ENCODE measurements around the gene GALNS. TPM values are rescaled to one million over a fixed set of nuclear protein-coding genes. Genes with fewer than 3 reads are reported as not detected.

GALNS gene
- total and polyA plus RNA-seq, 2 of the 13 experiments (the other 11 are each of a cell fraction or from before 2014, with no cell fraction given): 9.2 to 9.8 TPM

DNA sequence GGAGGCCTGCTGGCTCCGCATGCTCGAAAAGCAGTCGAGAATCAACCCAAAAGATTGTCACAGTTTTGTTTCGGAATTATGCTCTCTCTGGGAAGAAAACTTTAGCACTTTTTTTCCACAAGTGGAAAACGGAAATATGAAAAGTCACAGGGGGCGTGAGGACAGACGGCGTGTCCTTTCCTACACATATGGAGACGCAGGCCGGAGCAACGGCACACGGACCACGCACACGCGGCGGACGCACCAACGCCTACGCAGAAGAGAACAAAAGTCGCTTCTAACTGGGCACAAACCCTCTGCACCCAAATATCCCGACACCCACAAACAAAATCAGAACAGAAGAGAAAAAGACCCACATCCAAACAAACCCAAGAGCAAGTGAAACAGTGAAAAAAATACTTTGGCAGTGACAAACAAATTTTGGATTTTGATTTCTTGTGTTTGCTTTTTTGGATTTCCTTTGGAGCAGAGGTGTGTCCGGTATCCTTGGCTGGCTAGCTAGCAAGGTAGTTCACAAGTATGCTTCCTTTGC lies 19.0 kb upstream of the GALNS start:
- H3K79me2 ChIP-seq (ENCODE audit: insufficient read depth, low read length): no peaks in the 10 kb centered on the region
- DNase-seq (ENCODE audit: low spot score): no peak
- H3K4me1 ChIP-seq (ENCODE audit: insufficient read depth, low read length): peaks cover 15% of the 10 kb centered on the region
- no peak overlapping the region for H2AFZ ChIP-seq (ENCODE audit: low read length)
- in situ Hi-C loops (cut with HindIII; ENCODE audit: extremely low pct_ligation_motif_present, low pct_unique_long_range_greater_than_20kb) (no loop called here), intact Hi-C loops (cut with micrococcal nuclease; ENCODE audit: unreplicated experiment) (no loop called here)
- H3K4me3 ChIP-seq (replicated peaks in 1 of 3; ENCODE audit: insufficient read depth in 1 of 3, low read depth in 2 of 3, low read length in 3 of 3): no peak overlapping the region
- H3K27me3 ChIP-seq (ENCODE audit: control insufficient read depth in 1 of 2, insufficient read depth in 2 of 2, low read length in 2 of 2): peaks cover 51 to 94% of the 10 kb centered on the region in 2 experiments
- no peaks in the 10 kb centered on the region for H3K9me3 ChIP-seq (ENCODE audit: low read length)
- WGBS (ENCODE audit: low lambda C conversion rate): 31% methylated on average over 22 of the region's 22 CpGs
- CTCF ChIA-PET (ENCODE audit: low intra/inter-chr PET ratio, low total read pairs): no interaction called here
- H3K4me2 ChIP-seq (ENCODE audit: low read depth, low read length): no peak overlapping the region
- BruUV-seq (replicated peaks): no TSS peak
- H3K9ac ChIP-seq (ENCODE audit: insufficient read depth, low read depth, low read length): no peak overlapping the region
- H3K36me3 ChIP-seq (replicated peaks in 1 of 2; ENCODE audit: control insufficient read depth in 1 of 2, insufficient read depth in 2 of 2, low read length in 2 of 2): no peaks in the 10 kb centered on the region
- FAIRE-seq: no peak
- H4K20me1 ChIP-seq (ENCODE audit: insufficient read depth, low read length): peaks cover 8% of the 10 kb centered on the region; the same call in 1 of the 2 replicates
- no peak overlapping the region for H3K27ac ChIP-seq (ENCODE audit: extremely low read length, insufficient read depth, low read length)
- POLR2A ChIA-PET: no interaction called here
- TF ChIP-seq EZH2 (conservative IDR thresholded peaks at IDR 0.05; ENCODE audit: low read depth, low read length): peak; percentile 88; the same call in 1 of the 2 replicates
- TF ChIP-seq, protein P1, sequence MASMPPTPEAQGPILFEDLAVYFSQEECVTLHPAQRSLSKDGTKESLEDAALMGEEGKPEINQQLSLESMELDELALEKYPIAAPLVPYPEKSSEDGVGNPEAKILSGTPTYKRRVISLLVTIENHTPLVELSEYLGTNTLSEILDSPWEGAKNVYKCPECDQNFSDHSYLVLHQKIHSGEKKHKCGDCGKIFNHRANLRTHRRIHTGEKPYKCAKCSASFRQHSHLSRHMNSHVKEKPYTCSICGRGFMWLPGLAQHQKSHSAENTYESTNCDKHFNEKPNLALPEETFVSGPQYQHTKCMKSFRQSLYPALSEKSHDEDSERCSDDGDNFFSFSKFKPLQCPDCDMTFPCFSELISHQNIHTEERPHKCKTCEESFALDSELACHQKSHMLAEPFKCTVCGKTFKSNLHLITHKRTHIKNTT (CRISPR knock-in tag; IDR thresholded peaks at IDR 0.05): no peak
- no peak for ATAC-seq

DNA sequence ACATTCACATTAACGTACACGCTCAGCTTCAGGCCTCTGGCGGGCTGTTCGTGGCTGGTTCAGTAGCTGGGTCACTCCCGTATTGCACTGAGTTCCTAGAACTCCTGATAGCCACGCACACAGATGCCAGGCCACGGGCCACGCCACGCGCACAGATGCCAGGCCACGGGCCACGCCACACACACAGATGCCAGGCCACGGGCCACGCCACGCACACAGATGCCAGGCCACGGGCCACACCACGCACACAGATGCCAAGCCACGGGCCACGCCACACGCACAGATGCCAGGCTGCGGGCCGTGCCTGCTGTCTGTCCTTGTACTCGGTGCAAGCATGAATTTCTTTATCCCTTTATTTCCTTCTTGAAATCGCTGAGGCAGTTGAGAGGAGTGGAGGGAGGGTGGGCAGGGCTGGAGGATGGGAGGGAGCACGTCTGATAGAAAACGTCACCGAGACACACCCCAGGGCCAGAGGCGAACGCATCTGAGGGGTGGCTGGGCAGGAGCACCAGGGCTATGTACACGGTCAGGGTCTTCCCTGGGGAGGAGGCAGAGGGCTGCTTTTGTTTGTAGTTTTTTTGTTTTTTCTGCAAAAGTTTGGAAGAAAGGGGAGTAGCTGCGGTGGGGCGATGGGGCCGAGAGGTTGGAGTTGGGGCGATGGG lies 18.3 kb upstream of the GALNS start:
- 55% methylated on average over 29 of the region's 34 CpGs for WGBS (ENCODE audit: low lambda C conversion rate)
- DNase-seq (ENCODE audit: low spot score) (no peak), FAIRE-seq (no peak), ATAC-seq (no peak)
- Histone ChIP-seq H3K4me3 (replicated peaks in 1 of 3; ENCODE audit: insufficient read depth in 1 of 3, low read depth in 2 of 3, low read length in 3 of 3) (no peak overlapping the region), H3K4me1 (ENCODE audit: insufficient read depth, low read length) (peaks cover 8% of the 10 kb centered on the region), H3K9me3 (ENCODE audit: low read length) (no peaks in the 10 kb centered on the region), H3K36me3 (replicated peaks in 1 of 2; ENCODE audit: control insufficient read depth in 1 of 2, insufficient read depth in 2 of 2, low read length in 2 of 2) (no peaks in the 10 kb centered on the region), H3K79me2 (ENCODE audit: insufficient read depth, low read length) (no peaks in the 10 kb centered on the region), H3K27ac (ENCODE audit: extremely low read length, insufficient read depth, low read length) (no peak overlapping the region), H3K9ac (ENCODE audit: insufficient read depth, low read depth, low read length) (no peak overlapping the region), H4K20me1 (ENCODE audit: insufficient read depth, low read length) (peaks cover 8% of the 10 kb centered on the region; the same call in 1 of the 2 replicates), H2AFZ (ENCODE audit: low read length) (no peak overlapping the region), H3K27me3 (ENCODE audit: control insufficient read depth in 1 of 2, insufficient read depth in 2 of 2, low read length in 2 of 2) (peaks cover 53 to 94% of the 10 kb centered on the region in 2 experiments), H3K4me2 (ENCODE audit: low read depth, low read length) (no peak overlapping the region)
- POLR2A ChIA-PET: no interaction called here
- intact Hi-C loops (cut with micrococcal nuclease; ENCODE audit: unreplicated experiment) (no loop called here), in situ Hi-C loops (cut with HindIII; ENCODE audit: extremely low pct_ligation_motif_present, low pct_unique_long_range_greater_than_20kb) (no loop called here)
- BruUV-seq (replicated peaks): no TSS peak
- CTCF ChIA-PET (ENCODE audit: low intra/inter-chr PET ratio, low total read pairs): no interaction called here
- TF ChIP-seq, protein P2, sequence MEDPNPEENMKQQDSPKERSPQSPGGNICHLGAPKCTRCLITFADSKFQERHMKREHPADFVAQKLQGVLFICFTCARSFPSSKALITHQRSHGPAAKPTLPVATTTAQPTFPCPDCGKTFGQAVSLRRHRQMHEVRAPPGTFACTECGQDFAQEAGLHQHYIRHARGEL (CRISPR knock-in tag; IDR thresholded peaks at IDR 0.05): no peak
- TF ChIP-seq ZNF34 (CRISPR knock-in tag; IDR thresholded peaks at IDR 0.05; ENCODE audit: borderline replicate concordance): no peak
- no peak for TF ChIP-seq TP53 (CRISPR knock-in tag; conservative IDR thresholded peaks at IDR 0.05)
- TF ChIP-seq, protein P3, sequence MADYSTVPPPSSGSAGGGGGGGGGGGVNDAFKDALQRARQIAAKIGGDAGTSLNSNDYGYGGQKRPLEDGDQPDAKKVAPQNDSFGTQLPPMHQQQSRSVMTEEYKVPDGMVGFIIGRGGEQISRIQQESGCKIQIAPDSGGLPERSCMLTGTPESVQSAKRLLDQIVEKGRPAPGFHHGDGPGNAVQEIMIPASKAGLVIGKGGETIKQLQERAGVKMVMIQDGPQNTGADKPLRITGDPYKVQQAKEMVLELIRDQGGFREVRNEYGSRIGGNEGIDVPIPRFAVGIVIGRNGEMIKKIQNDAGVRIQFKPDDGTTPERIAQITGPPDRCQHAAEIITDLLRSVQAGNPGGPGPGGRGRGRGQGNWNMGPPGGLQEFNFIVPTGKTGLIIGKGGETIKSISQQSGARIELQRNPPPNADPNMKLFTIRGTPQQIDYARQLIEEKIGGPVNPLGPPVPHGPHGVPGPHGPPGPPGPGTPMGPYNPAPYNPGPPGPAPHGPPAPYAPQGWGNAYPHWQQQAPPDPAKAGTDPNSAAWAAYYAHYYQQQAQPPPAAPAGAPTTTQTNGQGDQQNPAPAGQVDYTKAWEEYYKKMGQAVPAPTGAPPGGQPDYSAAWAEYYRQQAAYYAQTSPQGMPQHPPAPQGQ (CRISPR knock-in tag; IDR thresholded peaks at IDR 0.05; ENCODE audit: borderline replicate concordance): no peak
- TF ChIP-seq HNRNPL (IDR thresholded peaks at IDR 0.05; ENCODE audit: low read depth, low read length): peak; percentile 82
- peak; percentile 4 for TF ChIP-seq HNRNPLL (IDR thresholded peaks at IDR 0.05; ENCODE audit: low read depth, low read length, poor library complexity, severe bottlenecking)
- no peak for TF ChIP-seq ZNF446 (CRISPR knock-in tag; IDR thresholded peaks at IDR 0.05)
- TF ChIP-seq, protein P4, sequence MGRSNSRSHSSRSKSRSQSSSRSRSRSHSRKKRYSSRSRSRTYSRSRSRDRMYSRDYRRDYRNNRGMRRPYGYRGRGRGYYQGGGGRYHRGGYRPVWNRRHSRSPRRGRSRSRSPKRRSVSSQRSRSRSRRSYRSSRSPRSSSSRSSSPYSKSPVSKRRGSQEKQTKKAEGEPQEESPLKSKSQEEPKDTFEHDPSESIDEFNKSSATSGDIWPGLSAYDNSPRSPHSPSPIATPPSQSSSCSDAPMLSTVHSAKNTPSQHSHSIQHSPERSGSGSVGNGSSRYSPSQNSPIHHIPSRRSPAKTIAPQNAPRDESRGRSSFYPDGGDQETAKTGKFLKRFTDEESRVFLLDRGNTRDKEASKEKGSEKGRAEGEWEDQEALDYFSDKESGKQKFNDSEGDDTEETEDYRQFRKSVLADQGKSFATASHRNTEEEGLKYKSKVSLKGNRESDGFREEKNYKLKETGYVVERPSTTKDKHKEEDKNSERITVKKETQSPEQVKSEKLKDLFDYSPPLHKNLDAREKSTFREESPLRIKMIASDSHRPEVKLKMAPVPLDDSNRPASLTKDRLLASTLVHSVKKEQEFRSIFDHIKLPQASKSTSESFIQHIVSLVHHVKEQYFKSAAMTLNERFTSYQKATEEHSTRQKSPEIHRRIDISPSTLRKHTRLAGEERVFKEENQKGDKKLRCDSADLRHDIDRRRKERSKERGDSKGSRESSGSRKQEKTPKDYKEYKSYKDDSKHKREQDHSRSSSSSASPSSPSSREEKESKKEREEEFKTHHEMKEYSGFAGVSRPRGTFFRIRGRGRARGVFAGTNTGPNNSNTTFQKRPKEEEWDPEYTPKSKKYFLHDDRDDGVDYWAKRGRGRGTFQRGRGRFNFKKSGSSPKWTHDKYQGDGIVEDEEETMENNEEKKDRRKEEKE (IDR thresholded peaks at IDR 0.05): no peak
- TF ChIP-seq ZNF644 (CRISPR knock-in tag; IDR thresholded peaks at IDR 0.05; ENCODE audit: low read depth): no peak
